Measurements from ENCODE around the gene GYPE. TPM values are rescaled to one million over a fixed set of nuclear protein-coding genes. Genes with fewer than 3 reads are reported as not detected.
"Not testable (repeated sequence)": the region's sequence is repeated elsewhere in the genome, so short reads cannot be mapped to it uniquely, and the experiment has no call there.

GYPE gene
- 0.35 TPM for total RNA-seq
- long read RNA-seq = 0 reads

DNA sequence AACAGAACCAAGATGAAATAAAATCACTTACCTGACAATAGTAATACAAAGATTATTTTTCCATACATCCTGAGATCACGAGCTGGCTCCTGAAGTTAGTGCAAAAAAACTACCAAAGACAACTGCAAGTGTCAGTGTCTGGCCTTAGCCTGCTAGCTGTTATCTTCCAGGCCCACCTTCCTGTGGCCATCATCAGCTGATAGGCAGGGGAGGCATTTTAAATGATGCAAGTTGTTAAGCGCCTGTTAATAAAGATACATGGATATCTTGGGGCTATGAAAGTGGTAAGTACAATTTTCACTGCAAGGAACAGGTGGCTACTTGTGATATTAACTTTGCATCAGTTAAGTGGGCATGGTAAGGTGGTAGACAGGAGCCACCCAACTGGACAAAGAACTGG, at the start of gene GYPE:
GYPE (minus strand) TSS at position 120 of the 400 bp plus-strand sequence; CDS start at position 68, 52 bp downstream.
- intact Hi-C loops (cut with micrococcal nuclease); DNase-seq; ATAC-seq: not testable (repeated sequence)

DNA sequence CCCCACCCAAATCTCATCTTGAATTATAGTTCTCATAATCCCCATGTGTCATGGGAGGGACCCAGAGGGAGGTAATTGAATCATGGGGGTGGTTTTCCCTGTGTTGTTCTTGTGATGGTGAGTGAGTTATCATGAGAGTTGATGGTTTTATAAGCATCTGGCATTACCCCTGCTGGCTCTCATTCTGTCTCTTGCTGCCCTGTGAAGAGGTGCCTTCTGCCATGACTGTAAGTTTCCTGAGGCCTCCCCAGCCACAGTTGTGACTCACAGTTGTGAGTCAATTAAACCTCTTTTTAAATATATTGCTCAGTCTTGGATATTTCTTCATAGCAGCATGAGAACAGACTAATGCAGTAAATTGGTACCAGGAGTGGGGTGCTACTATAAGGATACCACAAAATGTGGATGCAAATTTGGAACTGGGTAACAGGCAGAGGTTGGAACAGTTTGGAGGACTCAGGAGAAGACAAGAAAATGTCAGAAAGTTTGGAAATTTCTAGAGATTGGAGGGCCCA, 46.2 kb upstream of the GYPE start:
- DNase-seq; intact Hi-C loops (cut with micrococcal nuclease); ATAC-seq: not testable (repeated sequence)

DNA sequence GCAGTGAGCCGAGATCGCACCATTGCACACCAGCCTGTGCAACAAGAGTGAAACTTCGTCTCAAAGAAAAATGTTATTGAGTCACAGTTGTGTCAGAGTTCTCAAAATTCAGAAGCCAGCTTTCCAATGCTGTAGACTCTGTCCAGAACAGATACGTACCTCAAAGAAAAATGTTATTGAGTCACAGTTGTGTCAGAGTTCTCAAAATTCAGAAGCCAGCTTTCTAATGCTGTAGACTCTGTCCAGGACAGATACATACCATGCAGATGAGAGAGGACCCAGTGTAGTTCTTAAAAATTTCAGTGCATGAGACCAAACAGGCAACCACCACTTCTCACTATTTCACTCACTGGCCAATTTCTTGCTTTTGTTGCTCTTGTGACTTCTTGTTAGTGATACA, 45.6 kb upstream of the GYPE start:
- intact Hi-C loops (cut with micrococcal nuclease); ATAC-seq: not testable (repeated sequence)

DNA sequence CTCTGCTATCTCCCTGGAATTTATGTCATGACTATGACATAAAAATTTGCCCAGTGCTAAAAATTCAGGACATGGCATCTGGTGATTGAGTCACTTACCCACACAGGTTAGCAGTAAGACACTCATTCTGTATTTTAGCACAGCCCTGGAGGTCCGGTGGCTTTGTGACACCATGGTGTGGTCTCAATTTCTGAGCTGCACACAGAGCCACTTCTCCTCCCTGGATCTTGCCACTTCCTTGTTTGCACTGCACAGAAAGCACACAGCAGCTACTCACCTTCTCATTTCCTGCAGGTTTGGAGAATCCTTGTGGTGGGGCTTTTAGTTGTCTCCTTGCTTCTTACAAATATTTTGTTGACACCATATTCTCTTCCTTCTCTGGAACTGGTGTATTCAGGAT, 44.8 kb upstream of the GYPE start:
- DNase-seq; intact Hi-C loops (cut with micrococcal nuclease): not testable (repeated sequence)

More for the DNA sequence above, 45.6 kb upstream of the GYPE start:
- DNase-seq = not testable (repeated sequence)

DNA sequence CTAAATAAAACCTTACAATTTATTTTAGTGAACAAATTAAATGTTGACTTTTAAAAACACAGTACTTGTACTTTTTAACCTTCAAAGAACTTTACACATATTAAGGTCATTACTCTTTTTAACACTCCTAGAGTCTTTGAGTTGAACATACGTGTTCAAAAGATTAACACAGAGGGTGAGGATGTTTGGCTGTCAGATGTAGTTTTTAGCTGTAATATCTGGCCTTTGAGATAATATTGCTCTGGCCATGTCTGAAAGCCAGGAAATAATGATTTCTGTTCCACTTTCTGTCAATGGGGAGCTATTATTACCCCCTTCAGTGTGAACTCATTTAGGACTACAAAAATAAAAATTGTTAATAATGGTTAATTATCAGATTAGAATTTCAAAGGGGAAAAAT, 42.1 kb upstream of the GYPE start:
- ATAC-seq; DNase-seq; intact Hi-C loops (cut with micrococcal nuclease): not testable (repeated sequence)

More for the DNA sequence above, 44.8 kb upstream of the GYPE start:
- ATAC-seq = not testable (repeated sequence)

DNA sequence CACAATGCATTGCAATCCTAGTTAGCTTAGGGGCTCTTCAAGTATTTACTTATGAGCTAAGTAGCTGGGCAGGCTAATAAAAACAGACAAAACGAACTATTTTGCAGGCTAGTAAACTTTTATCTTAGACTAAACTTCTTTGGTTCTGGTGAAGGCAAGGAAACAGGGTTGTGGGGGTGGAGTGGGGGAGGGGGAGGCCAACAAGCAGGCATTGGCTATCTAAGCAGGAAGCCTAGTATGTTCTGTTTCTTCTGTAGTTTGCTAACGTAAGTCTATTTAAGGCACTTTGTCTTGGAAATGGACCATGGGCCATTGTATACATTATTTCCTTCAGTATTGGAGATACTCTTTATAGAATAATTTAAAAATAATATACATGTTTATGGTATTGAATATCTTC, 35.3 kb upstream of the GYPE start:
- intact Hi-C loops (cut with micrococcal nuclease); DNase-seq; ATAC-seq: not testable (repeated sequence)

DNA sequence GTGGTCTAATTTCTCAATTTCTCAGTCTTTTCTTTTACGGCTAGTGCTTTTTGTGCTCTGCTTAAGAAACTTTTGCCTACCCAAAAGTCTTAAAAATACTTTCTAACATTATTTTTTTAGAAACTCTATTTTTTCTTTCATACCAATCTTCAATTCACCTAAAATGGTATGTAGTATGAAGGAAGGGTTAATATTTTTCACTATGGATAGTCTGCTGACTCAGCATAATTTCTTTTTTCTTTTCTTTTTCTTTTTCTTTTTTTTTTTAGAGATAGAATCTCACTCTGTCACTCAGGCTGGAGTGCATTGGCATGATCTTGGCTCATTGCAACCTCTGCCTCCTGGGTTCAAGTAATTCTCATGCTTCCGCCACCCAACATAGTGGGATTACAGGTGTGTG, 34.2 kb upstream of the GYPE start:
- ATAC-seq = no peak
- no peak for DNase-seq
- intact Hi-C loops (cut with micrococcal nuclease) = no loop called here

DNA sequence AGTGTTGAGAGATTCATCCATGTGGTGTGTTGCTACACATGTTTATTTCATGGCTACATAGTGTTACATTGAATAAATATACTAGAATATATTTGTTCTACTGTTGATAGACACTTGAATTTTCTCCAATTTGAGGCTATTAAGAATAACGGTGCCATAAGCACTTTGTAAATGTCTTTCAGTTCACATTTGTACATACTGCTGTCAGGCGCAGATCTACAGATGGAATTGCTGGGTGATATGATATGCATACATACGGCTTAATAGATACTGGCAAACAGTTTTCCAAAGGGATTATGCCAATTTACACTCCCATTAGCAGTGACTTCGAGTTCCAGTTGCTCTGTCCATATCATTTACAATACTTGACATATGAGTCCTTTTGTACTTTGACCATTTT, 33.5 kb upstream of the GYPE start:
- ATAC-seq; intact Hi-C loops (cut with micrococcal nuclease); DNase-seq: not testable (repeated sequence)

DNA sequence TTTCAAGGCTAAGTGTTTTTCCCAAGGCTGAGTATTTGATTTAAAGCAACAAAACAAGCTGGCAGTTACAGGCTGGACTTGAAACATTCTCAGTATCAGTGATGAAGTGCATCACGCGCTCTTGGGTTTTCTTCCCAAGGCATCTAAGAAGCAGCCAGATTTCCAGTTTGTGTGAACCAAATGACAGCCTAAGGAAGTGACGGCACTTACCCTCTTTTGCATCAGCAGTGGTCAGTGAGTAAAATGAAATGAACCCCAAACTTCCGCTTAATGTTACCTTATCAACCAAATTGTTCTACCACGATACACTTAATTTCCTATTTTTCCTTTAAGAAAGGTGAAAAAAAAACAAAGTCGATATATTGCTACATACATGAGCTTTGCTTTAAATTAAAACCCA, 15.8 kb upstream of the GYPE start:
- intact Hi-C loops (cut with micrococcal nuclease) = no loop called here
- ATAC-seq = no peak
- DNase-seq = no peak

DNA sequence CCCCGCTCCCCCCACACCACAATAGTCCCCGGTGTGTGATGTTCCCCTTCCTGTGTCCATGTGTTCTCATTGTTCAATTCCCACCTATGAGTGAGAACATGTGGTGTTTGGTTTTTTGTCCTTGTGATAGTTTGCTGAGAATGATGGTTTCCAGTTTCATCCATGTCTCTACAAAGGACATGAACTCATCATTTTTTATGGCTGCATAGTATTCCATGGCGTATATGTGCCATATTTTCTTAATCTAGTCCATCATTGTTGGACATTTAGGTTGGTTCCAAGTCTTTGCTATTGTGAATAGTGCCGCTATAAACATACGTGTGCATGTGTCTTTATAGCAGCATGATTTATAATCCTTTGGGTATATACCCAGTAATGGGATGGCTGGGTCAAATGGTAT, 11.1 kb upstream of the GYPE start:
- ATAC-seq; intact Hi-C loops (cut with micrococcal nuclease); DNase-seq: not testable (repeated sequence)

DNA sequence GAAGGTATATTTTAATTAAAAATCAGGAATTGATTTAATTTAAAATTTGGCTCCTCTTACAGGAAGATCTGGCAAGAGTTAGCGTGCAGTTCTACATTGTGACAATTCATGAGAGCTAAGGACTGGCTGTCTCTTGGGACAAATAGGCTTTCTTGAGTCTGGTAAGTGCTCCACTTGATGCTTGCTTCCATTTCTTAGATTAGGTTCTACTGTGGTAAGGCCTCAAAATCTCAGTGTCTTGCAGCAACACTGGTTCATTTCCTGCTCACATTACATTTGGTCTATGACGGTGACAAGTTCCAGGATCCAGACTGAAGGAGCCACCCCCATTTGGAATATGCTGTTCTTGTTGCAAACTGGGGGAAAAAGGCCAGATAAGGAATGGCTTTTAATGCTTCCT, 7.1 kb upstream of the GYPE start:
- DNase-seq; intact Hi-C loops (cut with micrococcal nuclease): not testable (repeated sequence)
- peak; percentile 38 for ATAC-seq

DNA sequence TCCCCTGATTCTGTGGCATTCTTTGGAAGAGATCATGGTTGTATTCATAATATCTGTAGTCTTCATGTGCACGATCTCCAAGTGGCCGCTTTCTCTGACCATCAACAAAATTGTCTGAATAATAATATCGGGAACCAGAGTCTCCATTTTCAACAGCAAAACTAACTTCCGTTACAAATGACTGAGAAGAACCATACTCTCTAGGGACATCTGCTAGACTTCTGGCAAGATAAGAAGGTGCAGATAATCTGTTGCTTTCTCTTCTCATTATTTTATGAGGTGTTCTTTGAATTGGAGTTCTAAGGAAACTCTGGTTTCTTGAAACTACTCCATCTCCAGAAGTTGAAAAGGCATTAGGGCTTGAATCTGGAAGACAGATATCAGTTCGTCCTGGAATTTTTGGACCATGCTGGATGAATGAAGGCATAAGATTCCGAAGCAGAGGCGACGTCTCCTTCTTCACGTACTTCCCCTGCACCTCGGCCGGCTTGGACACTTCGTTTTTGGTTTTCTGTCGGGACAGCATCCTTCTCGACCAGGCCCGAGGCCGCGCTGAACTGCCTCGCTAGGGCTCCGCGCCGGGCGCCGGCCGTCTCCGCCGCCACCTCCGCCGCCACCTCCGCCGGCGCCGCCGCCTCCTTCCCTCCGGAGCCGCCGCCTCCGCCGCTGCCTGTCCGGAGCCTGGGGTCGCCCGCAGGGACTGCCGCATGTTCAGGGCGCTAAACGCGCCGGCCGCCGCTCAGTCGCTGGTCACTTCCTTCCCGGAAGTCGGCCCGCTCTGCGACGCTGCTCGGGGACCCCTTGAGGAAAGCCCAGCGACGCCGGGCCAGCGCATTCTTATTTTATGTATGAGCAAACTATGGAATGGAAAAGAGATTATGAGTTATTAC, 6.4 kb upstream of the GYPE start:
- ATAC-seq = peak; percentile 79
- intact Hi-C loops (cut with micrococcal nuclease) = not testable (repeated sequence)
- DNase-seq = peak; percentile 75

DNA sequence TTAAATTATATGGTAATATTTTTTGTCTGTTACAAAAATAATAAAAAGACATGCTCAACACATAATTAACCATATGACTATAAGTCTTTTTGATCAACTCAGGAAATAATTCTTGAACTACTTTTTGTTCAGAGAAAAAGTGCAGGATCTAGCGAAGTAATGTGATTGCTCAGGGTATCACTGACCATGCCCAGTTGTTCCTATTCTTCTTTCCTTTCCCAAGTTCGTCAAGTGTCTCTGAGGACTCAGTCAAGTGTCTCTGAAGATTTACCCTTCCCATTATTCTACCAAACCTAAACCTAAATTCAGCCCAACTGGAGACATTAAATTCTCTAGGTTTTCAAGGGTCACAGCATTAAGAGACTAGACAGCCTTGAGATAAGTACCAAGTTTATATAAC, 5.5 kb upstream of the GYPE start:
- ATAC-seq; DNase-seq; intact Hi-C loops (cut with micrococcal nuclease): not testable (repeated sequence)

DNA sequence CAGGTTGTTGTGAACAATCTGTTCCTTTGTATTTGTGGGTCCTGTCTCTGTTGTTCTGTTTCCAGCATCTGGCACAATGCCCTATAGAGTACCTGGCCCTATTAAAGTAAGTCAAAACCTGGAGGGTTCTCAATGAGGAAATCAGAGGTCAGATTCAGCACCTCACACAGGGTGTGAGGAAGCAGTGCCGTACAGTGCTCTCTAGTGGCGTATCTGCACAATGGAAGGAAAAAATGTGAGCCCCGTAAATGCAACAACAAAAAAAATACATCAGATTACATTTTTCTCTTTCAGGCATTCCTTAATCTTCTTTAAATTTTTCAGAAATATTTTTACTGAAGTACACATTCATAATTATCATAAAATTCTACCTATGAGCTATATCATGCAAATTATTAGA, 2.5 kb upstream of the GYPE start:
- intact Hi-C loops (cut with micrococcal nuclease); DNase-seq: not testable (repeated sequence)
- peak; percentile 57 for ATAC-seq

DNA sequence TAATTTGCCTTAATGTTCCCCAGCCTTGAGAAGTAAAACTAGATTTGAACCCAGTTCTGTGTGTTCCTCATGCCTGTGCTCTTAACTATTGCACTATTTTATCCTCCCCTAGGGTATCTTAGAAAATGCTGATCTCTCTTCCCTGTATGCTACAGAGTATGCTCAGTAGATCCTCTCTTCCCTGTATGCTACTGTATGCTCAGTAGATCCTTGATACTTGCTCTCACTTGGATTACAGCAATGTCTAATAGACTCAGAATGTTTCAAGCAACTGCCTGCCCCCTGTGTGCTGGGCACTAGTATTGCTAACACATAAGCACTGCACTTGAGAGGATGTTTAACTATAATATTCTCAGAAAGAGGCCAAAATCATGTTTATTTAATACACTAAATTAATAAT, 928 bp downstream of the GYPE start:
- intact Hi-C loops (cut with micrococcal nuclease); DNase-seq; ATAC-seq: not testable (repeated sequence)

DNA sequence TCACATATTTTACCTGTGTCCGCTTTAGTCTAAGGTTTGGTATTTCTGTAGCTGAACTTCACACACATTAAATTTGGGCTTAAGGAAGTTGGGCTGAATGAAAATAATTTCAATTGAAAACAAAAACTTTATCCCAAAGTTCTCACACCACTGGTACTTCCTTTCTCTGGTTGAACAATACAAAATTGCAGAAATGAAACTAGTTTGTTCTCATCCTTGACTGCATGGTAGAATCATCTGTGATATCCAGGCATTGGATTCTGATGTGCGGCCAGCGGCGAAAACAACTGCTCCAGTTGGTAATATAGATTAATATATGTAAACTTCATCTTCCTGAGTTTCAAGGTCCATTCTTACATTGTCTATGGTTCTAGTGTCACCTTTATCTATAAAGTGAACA, 15.0 kb downstream of the GYPE start:
- DNase-seq; intact Hi-C loops (cut with micrococcal nuclease); ATAC-seq: not testable (repeated sequence)

DNA sequence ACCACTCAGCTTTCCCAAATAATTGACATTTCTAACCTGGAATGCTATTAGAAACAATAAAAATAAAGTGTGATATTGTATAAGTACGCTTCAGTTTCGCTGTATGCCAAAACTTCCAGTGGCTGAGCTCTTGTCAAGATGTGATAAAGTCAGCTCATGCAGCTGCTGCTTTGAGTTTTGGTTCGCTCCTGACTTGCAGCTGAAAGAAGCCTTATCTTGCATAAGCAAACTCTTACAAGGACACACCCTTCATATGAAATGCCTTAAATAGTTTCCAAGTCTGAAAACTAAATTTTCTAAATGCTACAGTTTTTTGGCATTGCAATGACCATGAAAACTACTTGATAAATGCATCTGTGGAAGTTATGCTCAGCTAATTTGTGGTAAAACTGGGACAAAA, 17.2 kb downstream of the GYPE start:
- DNase-seq; intact Hi-C loops (cut with micrococcal nuclease); ATAC-seq: not testable (repeated sequence)

DNA sequence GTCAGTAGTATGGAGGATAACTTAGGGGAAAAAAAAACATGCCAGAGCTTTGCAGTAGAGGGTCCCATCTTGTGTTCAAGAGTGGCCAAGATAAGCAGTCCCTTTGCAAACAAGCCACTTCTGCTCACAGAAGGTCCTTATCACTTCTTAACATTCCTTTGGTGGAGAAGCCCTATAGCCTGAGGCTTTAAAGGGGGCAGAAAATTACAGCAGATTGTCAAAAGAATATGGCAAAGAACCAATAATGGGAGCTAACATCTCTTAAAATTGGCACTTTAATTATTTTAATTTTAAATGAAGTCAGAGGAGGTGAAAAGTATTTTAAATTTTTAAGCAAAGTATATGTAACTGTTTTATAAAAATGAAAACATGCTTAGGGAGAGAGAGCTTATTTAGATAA, 20.4 kb downstream of the GYPE start:
- intact Hi-C loops (cut with micrococcal nuclease); ATAC-seq; DNase-seq: not testable (repeated sequence)

DNA sequence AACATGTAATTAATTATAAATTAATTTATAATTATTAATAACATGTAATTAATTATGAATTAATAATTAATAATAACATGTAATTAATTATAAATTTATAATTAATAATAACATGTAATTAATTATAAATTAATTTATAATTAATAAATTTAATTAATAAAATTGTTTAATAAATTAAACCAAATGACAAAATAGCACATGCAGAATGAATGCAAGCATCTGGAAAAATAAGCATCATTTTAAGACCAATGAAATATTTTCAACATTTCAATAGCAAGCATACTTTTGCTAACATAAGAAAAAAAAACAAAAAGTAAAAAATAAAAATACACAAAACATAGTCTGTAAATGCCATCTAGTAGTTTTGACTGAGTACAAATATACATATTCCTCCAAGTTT, 21.8 kb downstream of the GYPE start:
- intact Hi-C loops (cut with micrococcal nuclease) = no loop called here
- DNase-seq (no peak), ATAC-seq (no peak)

DNA sequence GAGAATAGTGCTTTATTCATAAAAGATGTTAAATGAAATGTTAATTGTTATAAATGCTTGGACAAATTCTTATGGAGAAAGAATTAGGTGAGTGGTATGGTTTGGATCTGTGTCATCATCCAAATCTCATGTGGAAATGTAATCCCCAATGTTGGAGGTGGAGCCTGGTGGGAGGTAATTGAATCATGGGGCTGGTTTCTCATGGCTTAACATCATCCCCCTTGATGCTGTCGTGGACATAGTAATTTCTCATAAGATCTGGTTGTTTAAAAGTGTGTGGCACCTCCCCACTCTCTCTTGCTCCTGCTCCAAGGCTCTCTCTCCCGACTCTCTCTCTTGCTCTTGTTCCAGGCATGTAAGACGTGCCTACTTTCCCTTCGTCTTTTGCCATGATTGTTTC, 22.5 kb downstream of the GYPE start:
- ATAC-seq (no peak), DNase-seq (no peak)
- intact Hi-C loops (cut with micrococcal nuclease) = no loop called here
